Gastrocnemius medialis (tissue), 4 donors: ENCODE data around the gene VWA3B.

ENCODE experiments used
- CTCF ChIP-seq, 5 experiments: fragments of 450-650 bp in 3 of 5; fragments of 200-600 bp in 2 of 5; sonication (generic) in 2 of 5; IDR thresholded peaks in 4 of 5; conservative IDR thresholded peaks in 1 of 5; 1 replicate in 4 of 5; 2 replicates in 1 of 5; pipeline ENCODE4 v1.5.1; 2016 to 2019; ENCODE audit warnings: antibody characterized with exemption in 5 of 5, mild to moderate bottlenecking in 3 of 5, moderate library complexity in 3 of 5
- POLR2A ChIP-seq, 2 donors: fragments of 450-650 bp; IDR thresholded peaks; one replicate each; pipeline ENCODE4 v1.6.1; 2017; ENCODE audit warnings: antibody characterized with exemption in 2 of 2, mild to moderate bottlenecking in 2 of 2, moderate library complexity in 2 of 2

- TF ChIP-seq CTCF (IDR thresholded peaks at IDR 0.05 in 4 of 5, conservative IDR thresholded peaks at IDR 0.05 in 1 of 5) = no peak
- TF ChIP-seq POLR2A (IDR thresholded peaks at IDR 0.05) = no peak
Observed at GRCh38 chr2:98253461-98254070, 166.6 kb downstream of the VWA3B start.
